ENCODE data around the gene GNL1. TPM values are rescaled to one million over a fixed set of nuclear protein-coding genes. Genes with fewer than 3 reads are reported as not detected.
"Not testable (repeated sequence)": the region's sequence is repeated elsewhere in the genome, so short reads cannot be mapped to it uniquely, and the experiment has no call there.

The GNL1 gene
- 100 to 1,000 TPM; 123 to 126 TPM for total RNA-seq

- peak; percentile 98 for DNase-seq
Measured at GRCh38 chr6:30556066-30556905, at the start of gene GNL1. GNL1 (minus strand) TSS chr6:30556489; CDS start chr6:30556203, 286 bp downstream.

GRCh38 chr6:30603961-30604360, 47.7 kb upstream of the GNL1 start:
- H3K4me3 Mint-ChIP-seq: no peak overlapping the region
- H3K4me1 Mint-ChIP-seq: peaks cover 27% of the 10 kb centered on the region
- H3K27me3 Mint-ChIP-seq: no peaks in the 10 kb centered on the region
- H3K36me3 Mint-ChIP-seq: peaks cover 58% of the 10 kb centered on the region
- no peak overlapping the region for H3K27ac Mint-ChIP-seq
- H3K9me3 Mint-ChIP-seq: no peaks in the 10 kb centered on the region
- DNase-seq: no peak

More at GRCh38 chr6:30556066-30556905, at the start of gene GNL1:
- Mint-ChIP-seq H3K36me3 (peaks cover 61% of the 10 kb centered on the region), H3K27me3 (no peaks in the 10 kb centered on the region), H3K27ac (peak within 1 kb of the TSS; percentile 100), H3K9me3 (no peaks in the 10 kb centered on the region), H3K4me1 (peaks cover 42% of the 10 kb centered on the region), H3K4me3 (peak within 1 kb of the TSS; percentile 98)

GRCh38 chr6:30601815-30602641, 45.7 kb upstream of the GNL1 start:
- no peaks in the 10 kb centered on the region for H3K9me3 Mint-ChIP-seq
- H3K4me3 Mint-ChIP-seq: no peak overlapping the region
- peaks cover 51% of the 10 kb centered on the region for H3K36me3 Mint-ChIP-seq
- H3K4me1 Mint-ChIP-seq: peaks cover 25% of the 10 kb centered on the region
- DNase-seq: no peak
- H3K27me3 Mint-ChIP-seq: no peaks in the 10 kb centered on the region
- H3K27ac Mint-ChIP-seq: no peak overlapping the region

- Mint-ChIP-seq H3K9me3 (no peaks in the 10 kb centered on the region), H3K27ac (no peak overlapping the region), H3K4me1 (peaks cover 23% of the 10 kb centered on the region), H3K4me3 (no peak overlapping the region), H3K36me3 (peaks cover 51% of the 10 kb centered on the region), H3K27me3 (no peaks in the 10 kb centered on the region)
- no peak for DNase-seq
Measured at GRCh38 chr6:30601436-30601814, 45.1 kb upstream of the GNL1 start.

GRCh38 chr6:30600451-30600961, 44.2 kb upstream of the GNL1 start:
- Mint-ChIP-seq H3K4me1 (peaks cover 23% of the 10 kb centered on the region), H3K36me3 (peaks cover 44% of the 10 kb centered on the region), H3K4me3 (no peak overlapping the region), H3K27me3 (no peaks in the 10 kb centered on the region), H3K9me3 (no peaks in the 10 kb centered on the region), H3K27ac (no peak overlapping the region)
- no peak for DNase-seq

- Mint-ChIP-seq H3K36me3 (peaks cover 39% of the 10 kb centered on the region), H3K27ac (peak overlapping the region; percentile 78), H3K9me3 (no peaks in the 10 kb centered on the region), H3K27me3 (no peaks in the 10 kb centered on the region), H3K4me3 (no peak overlapping the region), H3K4me1 (peaks cover 23% of the 10 kb centered on the region)
- DNase-seq: no peak
Measured at GRCh38 chr6:30599625-30600324, 43.5 kb upstream of the GNL1 start.

GRCh38 chr6:30598912-30599624, 42.8 kb upstream of the GNL1 start:
- Mint-ChIP-seq H3K36me3 (peaks cover 34% of the 10 kb centered on the region), H3K27ac (peak overlapping the region; percentile 78), H3K4me1 (peaks cover 22% of the 10 kb centered on the region), H3K9me3 (no peaks in the 10 kb centered on the region), H3K27me3 (no peaks in the 10 kb centered on the region), H3K4me3 (no peak overlapping the region)
- no peak for DNase-seq

- not testable (repeated sequence) for H3K27me3 Mint-ChIP-seq, H3K9me3 Mint-ChIP-seq
- Mint-ChIP-seq H3K4me1 (peaks cover 13% of the 10 kb centered on the region), H3K27ac (peak overlapping the region; percentile 56), H3K4me3 (peak overlapping the region; percentile 10), H3K36me3 (peaks cover 22% of the 10 kb centered on the region)
- DNase-seq: peak; percentile 71
Measured at GRCh38 chr6:30597315-30598144, 41.2 kb upstream of the GNL1 start.

GRCh38 chr6:30592287-30592686, 36.0 kb upstream of the GNL1 start:
- Mint-ChIP-seq H3K27ac (no peak overlapping the region), H3K9me3 (no peaks in the 10 kb centered on the region), H3K36me3 (peaks cover 30% of the 10 kb centered on the region), H3K4me3 (no peak overlapping the region), H3K4me1 (peaks cover 4% of the 10 kb centered on the region), H3K27me3 (no peaks in the 10 kb centered on the region)
- DNase-seq: no peak

GRCh38 chr6:30591008-30591407, 34.7 kb upstream of the GNL1 start:
- Mint-ChIP-seq H3K4me1 (peaks cover 2% of the 10 kb centered on the region), H3K4me3 (no peak overlapping the region), H3K27ac (peak overlapping the region; percentile 32), H3K9me3 (no peaks in the 10 kb centered on the region), H3K36me3 (peaks cover 28% of the 10 kb centered on the region), H3K27me3 (no peaks in the 10 kb centered on the region)
- DNase-seq: no peak

DNA sequence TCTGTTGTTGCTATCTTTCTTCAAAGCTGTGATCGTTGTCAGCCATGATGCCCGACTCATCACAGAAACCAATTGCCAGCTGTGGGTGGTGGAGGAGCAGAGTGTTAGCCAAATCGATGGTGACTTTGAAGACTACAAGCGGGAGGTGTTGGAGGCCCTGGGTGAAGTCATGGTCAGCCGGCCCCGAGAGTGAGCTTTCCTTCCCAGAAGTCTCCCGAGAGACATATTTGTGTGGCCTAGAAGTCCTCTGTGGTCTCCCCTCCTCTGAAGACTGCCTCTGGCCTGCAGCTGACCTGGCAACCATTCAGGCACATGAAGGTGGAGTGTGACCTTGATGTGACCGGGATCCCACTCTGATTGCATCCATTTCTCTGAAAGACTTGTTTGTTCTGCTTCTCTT, 34.2 kb upstream of the GNL1 start:
- Mint-ChIP-seq H3K27me3 (no peaks in the 10 kb centered on the region), H3K9me3 (no peaks in the 10 kb centered on the region), H3K4me3 (no peak overlapping the region), H3K36me3 (peaks cover 28% of the 10 kb centered on the region), H3K27ac (peak overlapping the region; percentile 32), H3K4me1 (peaks cover 2% of the 10 kb centered on the region)
- no peak for DNase-seq

GRCh38 chr6:30589754-30590358, 33.6 kb upstream of the GNL1 start:
- no peak for DNase-seq
- H3K4me3 Mint-ChIP-seq: no peak overlapping the region
- H3K36me3 Mint-ChIP-seq: peaks cover 32% of the 10 kb centered on the region
- H3K9me3 Mint-ChIP-seq: no peaks in the 10 kb centered on the region
- H3K27ac Mint-ChIP-seq: no peak overlapping the region
- no peaks in the 10 kb centered on the region for H3K27me3 Mint-ChIP-seq
- H3K4me1 Mint-ChIP-seq: peaks cover 2% of the 10 kb centered on the region

DNA sequence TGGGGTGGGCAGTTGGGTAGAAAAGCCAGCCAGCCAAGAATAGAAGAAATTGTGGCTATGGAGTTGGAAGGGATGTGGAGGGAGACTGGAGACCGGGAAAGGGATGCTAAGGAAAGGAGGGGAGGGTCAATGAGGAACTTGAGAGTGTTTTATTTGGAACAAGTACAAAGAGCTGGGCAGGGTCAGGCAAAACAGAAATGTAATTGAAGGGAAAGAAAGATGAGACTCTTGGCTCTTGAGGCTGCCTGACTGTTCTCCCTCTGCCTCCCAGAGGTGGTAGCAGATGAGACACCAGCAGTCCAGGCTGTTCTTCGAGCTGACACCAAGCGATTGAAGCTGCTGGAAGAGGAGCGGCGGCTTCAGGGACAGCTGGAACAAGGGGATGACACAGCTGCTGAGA, 27.6 kb upstream of the GNL1 start:
- Mint-ChIP-seq H3K4me3 (no peak overlapping the region), H3K4me1 (no peaks in the 10 kb centered on the region), H3K27me3 (peaks cover 2% of the 10 kb centered on the region), H3K27ac (no peak overlapping the region), H3K36me3 (peaks cover 48% of the 10 kb centered on the region), H3K9me3 (no peaks in the 10 kb centered on the region)
- DNase-seq: no peak

All from activated naive CD8-positive, alpha-beta T cell treated with anti-CD3 and anti-CD28 coated beads for 36 hours (primary cell).